GM19023 (cell line): Measurements from ENCODE around the gene SAMSN1.

Experiments used
- ATAC-seq: cut with Tn5 transposase; IDR thresholded peaks from one replicate; pipeline ENCODE4 v1.9.1; 2021; ENCODE audit warnings: mild to moderate bottlenecking, moderate library complexity; ENCODE audit not compliant: unreplicated experiment

SAMSN1 gene

GRCh38 chr21:14451546-14451945 lies 94.6 kb downstream of the SAMSN1 start:
- no peak for ATAC-seq

- no peak for ATAC-seq
These were observed 97.3 kb downstream of the SAMSN1 start for GRCh38 chr21:14448784-14449183.

- no peak for ATAC-seq
These were observed 107.9 kb downstream of the SAMSN1 start for GRCh38 chr21:14438211-14438610.

- no peak for ATAC-seq
These were observed 110.7 kb downstream of the SAMSN1 start for GRCh38 chr21:14435423-14435822.
